Measurements from ENCODE around the gene TBL1XR1.

The TBL1XR1 gene

DNA sequence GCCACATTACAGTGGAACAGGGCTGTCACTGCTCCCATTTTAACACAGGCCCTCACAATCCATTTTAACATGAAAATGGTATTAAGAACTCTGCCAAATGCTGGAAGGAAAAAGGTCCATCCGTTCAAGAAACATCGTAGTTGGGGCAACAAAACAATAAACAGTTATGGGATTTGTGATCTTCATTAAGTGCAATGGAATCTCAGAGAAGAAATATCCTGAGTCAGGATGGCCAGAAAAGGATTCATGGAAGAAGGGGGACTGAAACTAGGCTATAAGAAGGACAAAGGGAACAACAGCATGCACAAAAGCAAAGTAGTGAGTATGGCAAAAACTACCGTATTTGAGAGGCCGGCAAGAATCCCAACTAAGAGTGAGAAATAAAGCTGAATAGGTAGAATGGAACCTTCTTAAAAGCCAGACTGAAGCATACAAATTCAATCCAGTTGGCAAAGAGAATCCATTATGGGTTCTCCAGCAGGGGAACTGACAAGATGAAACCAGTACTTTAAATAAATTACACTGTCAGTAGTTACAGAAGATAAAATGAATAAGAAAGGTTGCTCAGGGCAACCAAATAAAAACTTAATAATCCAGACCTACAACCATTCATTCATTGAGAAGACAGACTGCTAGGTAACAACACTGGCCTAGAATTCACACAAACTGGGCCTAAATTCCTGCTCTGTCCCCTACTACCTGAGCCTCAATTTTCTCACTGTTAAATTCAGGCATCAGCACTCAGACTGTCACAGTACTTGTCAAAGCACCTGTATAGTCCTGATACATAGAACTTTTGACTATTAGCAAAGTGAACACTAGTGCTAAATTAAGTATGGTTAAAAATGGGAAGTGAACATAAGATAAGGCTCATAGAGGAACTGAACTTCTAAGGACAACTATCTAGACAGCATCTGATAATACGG lies 6.3 kb downstream of the TBL1XR1 start:
- TF ChIP-seq TAF1 (IDR thresholded peaks at IDR 0.05; ENCODE audit: borderline replicate concordance, insufficient read depth, low read length) (no peak), SIN3A (IDR thresholded peaks at IDR 0.05; ENCODE audit: borderline replicate concordance, insufficient read depth, low read length) (no peak), POLR2AphosphoS5 (IDR thresholded peaks at IDR 0.05; ENCODE audit: low read depth, low read length) (no peak), FOXP2 (optimal IDR thresholded peaks at IDR 0.05; ENCODE audit: borderline replicate concordance, extremely low read depth, extremely low read length, insufficient read depth) (no peak)
- TF ChIP-seq, protein P1, sequence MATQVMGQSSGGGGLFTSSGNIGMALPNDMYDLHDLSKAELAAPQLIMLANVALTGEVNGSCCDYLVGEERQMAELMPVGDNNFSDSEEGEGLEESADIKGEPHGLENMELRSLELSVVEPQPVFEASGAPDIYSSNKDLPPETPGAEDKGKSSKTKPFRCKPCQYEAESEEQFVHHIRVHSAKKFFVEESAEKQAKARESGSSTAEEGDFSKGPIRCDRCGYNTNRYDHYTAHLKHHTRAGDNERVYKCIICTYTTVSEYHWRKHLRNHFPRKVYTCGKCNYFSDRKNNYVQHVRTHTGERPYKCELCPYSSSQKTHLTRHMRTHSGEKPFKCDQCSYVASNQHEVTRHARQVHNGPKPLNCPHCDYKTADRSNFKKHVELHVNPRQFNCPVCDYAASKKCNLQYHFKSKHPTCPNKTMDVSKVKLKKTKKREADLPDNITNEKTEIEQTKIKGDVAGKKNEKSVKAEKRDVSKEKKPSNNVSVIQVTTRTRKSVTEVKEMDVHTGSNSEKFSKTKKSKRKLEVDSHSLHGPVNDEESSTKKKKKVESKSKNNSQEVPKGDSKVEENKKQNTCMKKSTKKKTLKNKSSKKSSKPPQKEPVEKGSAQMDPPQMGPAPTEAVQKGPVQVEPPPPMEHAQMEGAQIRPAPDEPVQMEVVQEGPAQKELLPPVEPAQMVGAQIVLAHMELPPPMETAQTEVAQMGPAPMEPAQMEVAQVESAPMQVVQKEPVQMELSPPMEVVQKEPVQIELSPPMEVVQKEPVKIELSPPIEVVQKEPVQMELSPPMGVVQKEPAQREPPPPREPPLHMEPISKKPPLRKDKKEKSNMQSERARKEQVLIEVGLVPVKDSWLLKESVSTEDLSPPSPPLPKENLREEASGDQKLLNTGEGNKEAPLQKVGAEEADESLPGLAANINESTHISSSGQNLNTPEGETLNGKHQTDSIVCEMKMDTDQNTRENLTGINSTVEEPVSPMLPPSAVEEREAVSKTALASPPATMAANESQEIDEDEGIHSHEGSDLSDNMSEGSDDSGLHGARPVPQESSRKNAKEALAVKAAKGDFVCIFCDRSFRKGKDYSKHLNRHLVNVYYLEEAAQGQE (IDR thresholded peaks at IDR 0.05; ENCODE audit: insufficient read depth in 1 of 2, low read depth in 2 of 2, low read length in 2 of 2) = no peak

DNA sequence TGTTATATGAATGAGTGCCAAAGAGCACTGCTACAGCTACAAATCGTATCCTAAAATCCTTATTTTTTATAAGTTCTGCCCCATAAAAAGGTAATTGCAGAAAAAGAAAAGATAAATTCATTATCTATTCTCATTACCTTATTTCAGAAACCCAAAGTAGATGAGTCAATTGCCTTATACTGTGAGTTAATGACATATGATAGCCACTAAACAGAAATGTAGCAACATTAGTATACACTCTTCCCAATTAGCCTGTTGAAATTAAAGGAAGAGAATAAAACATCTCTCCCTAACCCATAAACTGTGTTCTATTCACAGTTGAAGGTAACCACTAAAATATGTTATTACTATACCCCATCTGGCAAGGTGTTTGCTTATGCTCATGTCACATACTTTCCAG lies 11.0 kb downstream of the TBL1XR1 start:
- TF ChIP-seq TAF1 (IDR thresholded peaks at IDR 0.05; ENCODE audit: borderline replicate concordance, insufficient read depth, low read length) (no peak), FOXP2 (optimal IDR thresholded peaks at IDR 0.05; ENCODE audit: borderline replicate concordance, extremely low read depth, extremely low read length, insufficient read depth) (no peak)

GRCh38 chr3:177185035-177185574 lies 12.2 kb downstream of the TBL1XR1 start:
- no peak for TF ChIP-seq TAF1 (IDR thresholded peaks at IDR 0.05; ENCODE audit: borderline replicate concordance, insufficient read depth, low read length)
- TF ChIP-seq, protein P1 (IDR thresholded peaks at IDR 0.05; ENCODE audit: insufficient read depth in 1 of 2, low read depth in 2 of 2, low read length in 2 of 2) = no peak
- TF ChIP-seq POLR2AphosphoS5 (IDR thresholded peaks at IDR 0.05; ENCODE audit: low read depth, low read length) = no peak

DNA sequence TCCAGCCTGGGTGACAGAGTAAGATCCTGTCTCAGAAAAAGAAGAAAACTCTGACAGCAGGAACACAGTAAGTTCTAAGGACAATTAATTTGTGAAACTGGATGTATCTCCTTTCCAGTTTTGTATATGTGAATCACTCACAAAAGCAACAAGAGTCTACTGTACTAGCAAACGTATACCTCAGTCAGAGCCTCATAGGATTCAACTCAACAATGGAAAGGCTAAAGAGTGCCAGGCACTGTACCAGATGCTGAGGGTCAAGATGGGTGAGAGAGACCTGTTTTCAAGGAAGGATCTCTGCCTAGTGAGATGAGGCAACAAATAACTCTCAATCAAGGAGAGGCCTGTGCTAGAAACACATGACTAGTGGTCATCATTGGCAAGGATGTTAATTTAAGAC lies 14.9 kb downstream of the TBL1XR1 start:
- no peak for TF ChIP-seq TAF1 (IDR thresholded peaks at IDR 0.05; ENCODE audit: borderline replicate concordance, insufficient read depth, low read length)

GRCh38 chr3:177181418-177181817 lies 15.9 kb downstream of the TBL1XR1 start:
- TF ChIP-seq SIN3A (IDR thresholded peaks at IDR 0.05; ENCODE audit: borderline replicate concordance, insufficient read depth, low read length) (no peak), FOXP2 (optimal IDR thresholded peaks at IDR 0.05; ENCODE audit: borderline replicate concordance, extremely low read depth, extremely low read length, insufficient read depth) (no peak), TAF1 (IDR thresholded peaks at IDR 0.05; ENCODE audit: borderline replicate concordance, insufficient read depth, low read length) (no peak), POLR2AphosphoS5 (IDR thresholded peaks at IDR 0.05; ENCODE audit: low read depth, low read length) (no peak)
- TF ChIP-seq, protein P1 (IDR thresholded peaks at IDR 0.05; ENCODE audit: insufficient read depth in 1 of 2, low read depth in 2 of 2, low read length in 2 of 2) = no peak

- no peak for TF ChIP-seq POLR2AphosphoS5 (IDR thresholded peaks at IDR 0.05; ENCODE audit: low read depth, low read length)
- TF ChIP-seq SIN3A (IDR thresholded peaks at IDR 0.05; ENCODE audit: borderline replicate concordance, insufficient read depth, low read length) = no peak
- TF ChIP-seq, protein P1 (IDR thresholded peaks at IDR 0.05; ENCODE audit: insufficient read depth in 1 of 2, low read depth in 2 of 2, low read length in 2 of 2) = no peak
- TF ChIP-seq TAF1 (IDR thresholded peaks at IDR 0.05; ENCODE audit: borderline replicate concordance, insufficient read depth, low read length) = no peak
- TF ChIP-seq FOXP2 (optimal IDR thresholded peaks at IDR 0.05; ENCODE audit: borderline replicate concordance, extremely low read depth, extremely low read length, insufficient read depth) = no peak
These were observed 16.8 kb downstream of the TBL1XR1 start for GRCh38 chr3:177180506-177180905.

Measured in PFSK-1 (cell line).